ENCODE measurements around the gene CAND1.

The CAND1 gene

GRCh38 chr12:67280088-67280487 is 10.9 kb downstream of the CAND1 start:
- DNase-seq (ENCODE audit: low read depth in 1 of 2, low spot score in 1 of 2) = no peak

- DNase-seq (ENCODE audit: low read depth in 1 of 2, low spot score in 1 of 2) = no peak
Observed at GRCh38 chr12:67280572-67280971, 11.4 kb downstream of the CAND1 start.

- no peak for DNase-seq (ENCODE audit: low read depth in 1 of 2, low spot score in 1 of 2)
Observed at GRCh38 chr12:67284561-67284960, 15.4 kb downstream of the CAND1 start.

- DNase-seq (ENCODE audit: low read depth in 1 of 2, low spot score in 1 of 2) = no peak
Observed at GRCh38 chr12:67286257-67286656, 17.1 kb downstream of the CAND1 start.

- no peak for DNase-seq (ENCODE audit: low read depth in 1 of 2, low spot score in 1 of 2)
Observed at GRCh38 chr12:67287311-67287710, 18.2 kb downstream of the CAND1 start.

- DNase-seq (ENCODE audit: low read depth in 1 of 2, low spot score in 1 of 2) = no peak
Observed at GRCh38 chr12:67288561-67288960, 19.4 kb downstream of the CAND1 start.

- no peak for DNase-seq (ENCODE audit: low read depth in 1 of 2, low spot score in 1 of 2)
Observed at GRCh38 chr12:67290378-67290777, 21.2 kb downstream of the CAND1 start.

- DNase-seq (ENCODE audit: low read depth in 1 of 2, low spot score in 1 of 2) = no peak
Observed at GRCh38 chr12:67299526-67299925, 30.4 kb downstream of the CAND1 start.

GRCh38 chr12:67299926-67300325 is 30.8 kb downstream of the CAND1 start:
- no peak for DNase-seq (ENCODE audit: low read depth in 1 of 2, low spot score in 1 of 2)

- no peak for DNase-seq (ENCODE audit: low read depth in 1 of 2, low spot score in 1 of 2)
Observed at GRCh38 chr12:67302162-67302561, 33.0 kb downstream of the CAND1 start.

GRCh38 chr12:67305544-67305943 is 36.4 kb downstream of the CAND1 start:
- DNase-seq (ENCODE audit: low read depth in 1 of 2, low spot score in 1 of 2) = no peak

- DNase-seq (ENCODE audit: low read depth in 1 of 2, low spot score in 1 of 2) = no peak
Observed at GRCh38 chr12:67306712-67307111, 37.6 kb downstream of the CAND1 start.

GRCh38 chr12:67315661-67316060 is 46.5 kb downstream of the CAND1 start:
- no peak for DNase-seq (ENCODE audit: low read depth in 1 of 2, low spot score in 1 of 2)

GRCh38 chr12:67318786-67319185 is 49.6 kb downstream of the CAND1 start:
- DNase-seq (ENCODE audit: low read depth in 1 of 2, low spot score in 1 of 2) = no peak

GRCh38 chr12:67319936-67320335 is 50.8 kb downstream of the CAND1 start:
- no peak for DNase-seq (ENCODE audit: low read depth in 1 of 2, low spot score in 1 of 2)

- DNase-seq (ENCODE audit: low read depth in 1 of 2, low spot score in 1 of 2) = no peak
Observed at GRCh38 chr12:67320614-67321295, 51.6 kb downstream of the CAND1 start.

GRCh38 chr12:67322580-67322979 is 53.4 kb downstream of the CAND1 start:
- no peak for DNase-seq (ENCODE audit: low read depth in 1 of 2, low spot score in 1 of 2)

- no peak for DNase-seq (ENCODE audit: low read depth in 1 of 2, low spot score in 1 of 2)
Observed at GRCh38 chr12:67323007-67323406, 53.8 kb downstream of the CAND1 start.

- no peak for DNase-seq (ENCODE audit: low read depth in 1 of 2, low spot score in 1 of 2)
Observed at GRCh38 chr12:67326637-67327036, 57.5 kb downstream of the CAND1 start.

- DNase-seq (ENCODE audit: low read depth in 1 of 2, low spot score in 1 of 2) = no peak
Observed at GRCh38 chr12:67327466-67327865, 58.3 kb downstream of the CAND1 start.

- no peak for DNase-seq (ENCODE audit: low read depth in 1 of 2, low spot score in 1 of 2)
Observed at GRCh38 chr12:67331123-67331522, 62.0 kb downstream of the CAND1 start.

GRCh38 chr12:67331828-67332227 is 62.7 kb downstream of the CAND1 start:
- DNase-seq (ENCODE audit: low read depth in 1 of 2, low spot score in 1 of 2) = no peak

- DNase-seq (ENCODE audit: low read depth in 1 of 2, low spot score in 1 of 2) = no peak
Observed at GRCh38 chr12:67333649-67334048, 64.5 kb downstream of the CAND1 start.

All from activated T-helper 1 cell treated with anti-CD3 and anti-CD28 coated beads, Interleukin-2, amount 50 U/mL, for 16 hours (primary cell).